CD4-positive, alpha-beta memory T cell (primary cell): ENCODE measurements around the gene PYURF. TPM values are rescaled to one million over a fixed set of nuclear protein-coding genes. Genes with fewer than 3 reads are reported as not detected.
"Not testable (repeated sequence)": the region's sequence is repeated elsewhere in the genome, so short reads cannot be mapped to it uniquely, and the experiment has no call there.

Experiments
- CTCF ChIA-PET: fragments of 350-600 bp; sonication (Branson Sonifier 250); formaldehyde crosslinking; loops from one replicate; lab custom pipeline; 2021; ENCODE audit warnings: inconsistent platforms; ENCODE audit not compliant: partially characterized antibody; lab: Charles Lee
- POLR2A ChIA-PET: fragments of 350-600 bp; sonication (Branson Sonifier 250); formaldehyde crosslinking; loops from one replicate; lab custom pipeline; 2021; ENCODE audit not compliant: partially characterized antibody; lab: Charles Lee
- DNase-seq, 5 donors: peaks; one replicate each; pipeline versions ENCODE4 v3.0.0 to v3.0.0-alpha.2; 2020 to 2022; ENCODE audit warnings: mixed read lengths in 1 of 5
- H3K27ac ChIP-seq: one replicate; pipeline ENCODE4 v1.7.0; 2013; ENCODE audit warnings: low read depth, low read length
- H3K27me3 ChIP-seq: 2 replicates; pipeline ENCODE4 v1.7.0; 2013; ENCODE audit warnings: mild to moderate bottlenecking, low read length, moderate library complexity; ENCODE audit not compliant: insufficient read depth
- H3K36me3 ChIP-seq: 2 replicates; pipeline ENCODE4 v1.7.0; 2013; ENCODE audit warnings: mild to moderate bottlenecking, low read length, moderate library complexity; ENCODE audit not compliant: insufficient read depth
- H3K4me1 ChIP-seq: 2 replicates; pipeline ENCODE4 v1.7.0; 2013; ENCODE audit warnings: mild to moderate bottlenecking, low read length, moderate library complexity; ENCODE audit not compliant: insufficient read depth
- H3K4me3 ChIP-seq, 2 donors: one replicate each; pipeline ENCODE4 v1.7.0; 2013; ENCODE audit warnings: low read length in 2 of 2, mild to moderate bottlenecking in 1 of 2
- H3K9me3 ChIP-seq, 2 donors: one replicate each; pipeline ENCODE4 v1.7.0; 2013; ENCODE audit warnings: low read length in 2 of 2, control low read depth in 1 of 2; ENCODE audit not compliant: control insufficient read depth in 1 of 2
- H3K27ac Mint-ChIP-seq, 7 donors: one replicate each; pipeline ENCODE4 v1.8.0; 2020 to 2021; ENCODE audit warnings: mixed read lengths in 7 of 7, mild to moderate bottlenecking in 6 of 7, inconsistent platforms in 3 of 7, moderate library complexity in 3 of 7
- H3K27me3 Mint-ChIP-seq, 2 donors: one replicate each; pipeline ENCODE4 v1.8.0; 2020 to 2021; ENCODE audit warnings: mixed read lengths in 2 of 2
- H3K36me3 Mint-ChIP-seq, 2 donors: one replicate each; pipeline ENCODE4 v1.8.0; 2020 to 2021; ENCODE audit warnings: mixed read lengths in 2 of 2, inconsistent platforms in 1 of 2, mild to moderate bottlenecking in 1 of 2
- H3K4me1 Mint-ChIP-seq, 4 donors: one replicate each; pipeline ENCODE4 v1.8.0; 2020 to 2021; ENCODE audit warnings: mixed read lengths in 4 of 4, mild to moderate bottlenecking in 1 of 4
- H3K4me3 Mint-ChIP-seq, 8 donors: one replicate each; pipeline ENCODE4 v1.8.0; 2020 to 2021; ENCODE audit warnings: mixed read lengths in 8 of 8, mild to moderate bottlenecking in 7 of 8, moderate library complexity in 6 of 8, inconsistent platforms in 3 of 8
- H3K9me3 Mint-ChIP-seq, 8 donors: one replicate each; pipeline ENCODE4 v1.8.0; 2020 to 2021; ENCODE audit warnings: mixed read lengths in 8 of 8, mild to moderate bottlenecking in 5 of 8, inconsistent platforms in 3 of 8, moderate library complexity in 1 of 8
- intact Hi-C: fragments of 100-400 bp; cut with micrococcal nuclease; formaldehyde crosslinking; loops from one replicate; pipeline ENCODE4 v1.15.1; 2023
- polyA plus RNA-seq, 2 donors: library from polyadenylated mRNA; unstranded; fragments of 300-500 nt; fragmentation: Illumina TruSeq; gene quantifications; one replicate each; pipeline ENCODE4 v1.2.3, GENCODE V29; 2021
- total RNA-seq, 2 experiments: library from RNA; stranded (reverse); gene quantifications; one replicate each; pipeline ENCODE4 v1.2.3, GENCODE V29; 2021

PYURF gene
- total RNA-seq (10 to 100 TPM; 54.5 to 60.4 TPM), polyA plus RNA-seq (100 to 1,000 TPM; 260 to 446 TPM)

GRCh38 chr4:88523325-88524129 is at the start of gene PYURF:
Gene PYURF (minus strand): TSS chr4:88523776. CDS start chr4:88523700, 76 bp downstream.
- peak within 1 kb of the TSS; percentile 60 for H3K27ac ChIP-seq
- no peaks in the 10 kb centered on the region for H3K9me3 ChIP-seq
- no peaks in the 10 kb centered on the region for H3K27me3 Mint-ChIP-seq
- no peaks in the 10 kb centered on the region for H3K36me3 ChIP-seq
- CTCF ChIA-PET, result interaction anchor here (1.2 to 21.8 kb wide), 8 partner anchors 8 to 500 kb away, joined by 3 to 469 read pairs (median 20); no protein-coding TSS in a partner anchor
- intact Hi-C loops, result loop anchor here (2.0 to 5.0 kb wide), 3 partner anchors 67 to 589 kb away; partner anchors contain the start of genes HERC5, PPM1K and TIGD2
- H3K27me3 ChIP-seq, result no peaks in the 10 kb centered on the region
- H3K36me3 Mint-ChIP-seq, result peaks cover 0 to 16% of the 10 kb centered on the region in 2 donors
- peaks cover 17% of the 10 kb centered on the region for H3K4me1 ChIP-seq
- peak within 1 kb of the TSS; percentile 89 to 96 (median 93) for H3K27ac Mint-ChIP-seq
- no peaks in the 10 kb centered on the region for H3K9me3 Mint-ChIP-seq
- peaks cover 22 to 46% (median 32%) of the 10 kb centered on the region in 4 donors for H3K4me1 Mint-ChIP-seq
- POLR2A ChIA-PET, result interaction anchor here (1.0 to 3.1 kb wide), 5 partner anchors 67 to 304 kb away, joined by 3 to 16 read pairs (median 4); partner anchors contain the start of genes HERC5 and PPM1K
- H3K4me3 ChIP-seq, result peak within 1 kb of the TSS; percentile 62 to 69
- DNase-seq, result peak; percentile 60 to 73 (median 64)
- H3K4me3 Mint-ChIP-seq, result peak within 1 kb of the TSS; percentile 91 to 97 (median 94)

- no peaks in the 10 kb centered on the region for H3K9me3 Mint-ChIP-seq
- no peak overlapping the region for H3K27ac Mint-ChIP-seq
- no peak for DNase-seq
- no peaks in the 10 kb centered on the region for H3K4me1 Mint-ChIP-seq
- POLR2A ChIA-PET, result no interaction called here
- H3K27ac ChIP-seq, result no peak overlapping the region
- no peaks in the 10 kb centered on the region for H3K36me3 ChIP-seq
- H3K9me3 ChIP-seq, result no peaks in the 10 kb centered on the region
- H3K4me1 ChIP-seq, result no peaks in the 10 kb centered on the region
- H3K36me3 Mint-ChIP-seq, result no peaks in the 10 kb centered on the region
- H3K4me3 Mint-ChIP-seq, result no peak overlapping the region
- no peaks in the 10 kb centered on the region for H3K27me3 ChIP-seq
- CTCF ChIA-PET, result interaction anchor here (2.8 kb wide), 1 partner anchor 30 kb away, joined by 8 read pairs; no protein-coding TSS in a partner anchor
- H3K4me3 ChIP-seq, result no peak overlapping the region
- intact Hi-C loops, result no loop called here
- peaks cover 0 to 9% of the 10 kb centered on the region in 2 donors for H3K27me3 Mint-ChIP-seq
Measured at GRCh38 chr4:88570001-88570400, 46.4 kb upstream of the PYURF start.

DNA sequence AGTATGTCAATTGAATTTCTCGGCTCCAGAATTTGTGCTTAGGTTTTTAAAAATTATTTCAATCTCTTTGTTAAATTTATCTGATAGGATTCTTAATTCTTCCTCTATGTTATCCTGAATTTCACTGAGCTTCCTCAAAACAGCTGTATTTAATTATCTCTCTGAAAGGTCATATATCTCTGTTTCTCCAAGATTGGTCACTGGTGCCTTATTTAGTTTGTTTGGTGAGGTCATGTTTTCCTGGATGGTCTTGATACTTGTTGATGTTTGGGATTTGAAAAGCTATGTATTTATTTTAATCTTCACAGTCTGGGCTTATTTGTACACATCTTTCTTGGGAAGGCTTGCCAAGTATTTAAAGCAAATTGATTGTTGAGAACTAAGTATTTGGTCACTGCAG is 44.0 kb upstream of the PYURF start:
- Mint-ChIP-seq H3K27ac (no peak overlapping the region), H3K4me3 (no peak overlapping the region), H3K36me3 (no peaks in the 10 kb centered on the region), H3K4me1 (no peaks in the 10 kb centered on the region), H3K27me3 (peaks cover 0 to 9% of the 10 kb centered on the region in 2 donors), H3K9me3 (no peaks in the 10 kb centered on the region)
- no peak overlapping the region for H3K4me3 ChIP-seq
- POLR2A ChIA-PET, result no interaction called here
- no peak for DNase-seq
- H3K36me3 ChIP-seq, result no peaks in the 10 kb centered on the region
- H3K9me3 ChIP-seq, result no peaks in the 10 kb centered on the region
- H3K27me3 ChIP-seq, result no peaks in the 10 kb centered on the region
- CTCF ChIA-PET, result interaction anchor here (2.8 kb wide), 1 partner anchor 28 kb away, joined by 8 read pairs; no protein-coding TSS in a partner anchor
- no peak overlapping the region for H3K27ac ChIP-seq
- no peaks in the 10 kb centered on the region for H3K4me1 ChIP-seq
- intact Hi-C loops, result no loop called here

GRCh38 chr4:88549815-88550214 is 26.2 kb upstream of the PYURF start:
- Mint-ChIP-seq H3K4me3 (no peak overlapping the region), H3K27ac (no peak overlapping the region), H3K27me3 (no peaks in the 10 kb centered on the region), H3K9me3 (no peaks in the 10 kb centered on the region), H3K4me1 (no peaks in the 10 kb centered on the region), H3K36me3 (no peaks in the 10 kb centered on the region)
- Histone ChIP-seq H3K27ac (no peak overlapping the region), H3K27me3 (no peaks in the 10 kb centered on the region), H3K36me3 (no peaks in the 10 kb centered on the region), H3K4me1 (no peaks in the 10 kb centered on the region), H3K4me3 (no peak overlapping the region), H3K9me3 (no peaks in the 10 kb centered on the region)
- CTCF ChIA-PET, result no interaction called here
- intact Hi-C loops, result no loop called here
- DNase-seq, result no peak
- POLR2A ChIA-PET, result no interaction called here

DNA sequence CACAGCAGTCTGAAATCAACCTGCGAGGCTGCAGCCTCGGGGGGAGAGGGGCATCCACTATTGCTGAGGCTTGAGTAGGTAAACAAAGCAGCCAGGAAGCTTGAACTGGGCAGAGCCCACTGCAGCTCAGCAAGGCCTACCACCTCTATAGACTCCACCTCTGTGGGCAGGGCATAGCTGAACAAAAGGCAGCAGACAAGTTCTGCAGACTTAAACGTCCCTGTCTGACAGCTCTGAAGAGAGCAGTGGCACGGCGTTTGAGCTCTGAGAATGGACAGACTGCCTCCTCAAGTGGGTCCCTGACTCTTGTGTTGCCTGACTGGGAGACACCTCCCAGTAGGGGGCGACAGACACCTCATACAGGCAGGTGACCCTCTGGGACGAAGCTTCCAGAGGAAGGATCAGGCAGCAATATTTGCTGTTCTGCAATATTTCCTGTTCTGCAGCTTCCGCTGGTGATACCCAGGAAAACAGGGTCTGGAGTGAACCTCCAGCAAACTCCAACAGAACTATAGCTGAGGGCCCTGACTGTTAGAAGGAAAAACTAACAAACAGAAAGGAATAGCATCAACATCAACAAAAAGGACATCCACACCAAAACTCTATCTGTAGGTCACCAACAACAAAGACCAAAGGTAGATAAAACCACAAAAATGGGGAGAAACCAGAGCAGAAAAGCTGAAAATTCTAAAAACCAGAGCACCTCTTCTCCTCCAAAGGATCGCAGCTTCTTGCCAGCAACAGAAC is 15.9 kb upstream of the PYURF start:
- POLR2A ChIA-PET, result interaction anchor here (1.0 to 1.4 kb wide), 3 partner anchors 54 to 120 kb away, joined by 3 to 7 read pairs (median 3); no protein-coding TSS in a partner anchor
- H3K9me3 ChIP-seq, H3K4me1 ChIP-seq, H3K4me1 Mint-ChIP-seq, H3K36me3 Mint-ChIP-seq, H3K27me3 Mint-ChIP-seq, H3K27ac ChIP-seq, H3K36me3 ChIP-seq, H3K27me3 ChIP-seq, H3K9me3 Mint-ChIP-seq, H3K4me3 ChIP-seq: not testable (repeated sequence)
- intact Hi-C loops, result loop anchor here (1.0 to 2.0 kb wide), 4 partner anchors 120 to 485 kb away; no protein-coding TSS in a partner anchor
- DNase-seq, result peak; percentile 65 to 73 (median 65)
- Mint-ChIP-seq H3K27ac (peak overlapping the region in 3 of 7 donors; percentile 27 to 67 (median 62)), H3K4me3 (peak overlapping the region in 1 of 8 donors; percentile 43)
- CTCF ChIA-PET, result interaction anchor here (0.6 to 8.1 kb wide), 72 partner anchors 11 to 515 kb away, joined by 3 to 155 read pairs (median 4); partner anchors contain the start of genes HERC3 and NAP1L5

DNA sequence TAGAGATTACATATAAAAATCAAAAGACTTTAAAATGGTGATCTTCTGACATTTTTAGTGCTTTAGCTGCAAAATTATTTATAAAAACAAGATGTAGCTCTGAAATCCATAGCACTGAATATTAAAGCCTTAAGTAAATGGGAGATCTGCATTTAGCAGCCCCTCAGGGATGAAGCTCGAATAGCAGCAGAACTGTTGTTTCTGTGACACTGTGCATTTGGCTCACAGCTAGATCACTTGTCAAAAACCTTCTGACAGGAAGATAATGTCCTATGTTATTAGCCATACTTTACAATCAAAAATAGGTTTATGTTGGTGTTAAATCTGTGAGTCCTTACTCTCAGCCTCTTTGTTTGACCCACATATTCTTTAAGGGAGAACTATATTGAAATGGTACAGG is 14.1 kb upstream of the PYURF start:
- POLR2A ChIA-PET, result no interaction called here
- intact Hi-C loops, result loop anchor here (2.0 kb wide), 1 partner anchor 253 kb away; no protein-coding TSS in a partner anchor

More for the DNA sequence above, 14.1 kb upstream of the PYURF start:
- no peaks in the 10 kb centered on the region for H3K9me3 ChIP-seq
- Mint-ChIP-seq H3K4me3 (no peak overlapping the region), H3K27me3 (peaks cover 0 to 3% of the 10 kb centered on the region in 2 donors), H3K9me3 (no peaks in the 10 kb centered on the region), H3K36me3 (no peaks in the 10 kb centered on the region), H3K4me1 (peaks cover 2 to 7% (median 5%) of the 10 kb centered on the region in 4 donors), H3K27ac (no peak overlapping the region)
- no peak overlapping the region for H3K27ac ChIP-seq
- H3K4me1 ChIP-seq, result peaks cover 6% of the 10 kb centered on the region
- CTCF ChIA-PET, result interaction anchor here (1.6 to 8.1 kb wide), 4 partner anchors 9 to 485 kb away, joined by 4 to 155 read pairs (median 80); no protein-coding TSS in a partner anchor
- no peak overlapping the region for H3K4me3 ChIP-seq
- H3K27me3 ChIP-seq, result no peaks in the 10 kb centered on the region
- H3K36me3 ChIP-seq, result no peaks in the 10 kb centered on the region
- DNase-seq, result no peak
